ENCODE results near the gene MCM9. TPM values are rescaled to one million over a fixed set of nuclear protein-coding genes. Genes with fewer than 3 reads are reported as not detected.

Gene MCM9
- total RNA-seq, 1 donor from 2014 or later: 5.5 TPM

GRCh38 chr6:118895859-118896258, 39.1 kb downstream of the MCM9 start:
- Histone ChIP-seq H3K36me3 (peaks cover 8% of the 10 kb centered on the region), H3K27me3 (ENCODE audit: low read depth) (no peaks in the 10 kb centered on the region), H3K4me1 (peaks cover 89% of the 10 kb centered on the region), H3K27ac (replicated peaks) (peak overlapping the region; percentile 94), H3K9me3 (replicated peaks) (no peaks in the 10 kb centered on the region), H3K4me3 (peak overlapping the region; percentile 95)
- no peak for DNase-seq
- intact Hi-C loops (cut with micrococcal nuclease): no loop called here
- TF ChIP-seq, protein P1, sequence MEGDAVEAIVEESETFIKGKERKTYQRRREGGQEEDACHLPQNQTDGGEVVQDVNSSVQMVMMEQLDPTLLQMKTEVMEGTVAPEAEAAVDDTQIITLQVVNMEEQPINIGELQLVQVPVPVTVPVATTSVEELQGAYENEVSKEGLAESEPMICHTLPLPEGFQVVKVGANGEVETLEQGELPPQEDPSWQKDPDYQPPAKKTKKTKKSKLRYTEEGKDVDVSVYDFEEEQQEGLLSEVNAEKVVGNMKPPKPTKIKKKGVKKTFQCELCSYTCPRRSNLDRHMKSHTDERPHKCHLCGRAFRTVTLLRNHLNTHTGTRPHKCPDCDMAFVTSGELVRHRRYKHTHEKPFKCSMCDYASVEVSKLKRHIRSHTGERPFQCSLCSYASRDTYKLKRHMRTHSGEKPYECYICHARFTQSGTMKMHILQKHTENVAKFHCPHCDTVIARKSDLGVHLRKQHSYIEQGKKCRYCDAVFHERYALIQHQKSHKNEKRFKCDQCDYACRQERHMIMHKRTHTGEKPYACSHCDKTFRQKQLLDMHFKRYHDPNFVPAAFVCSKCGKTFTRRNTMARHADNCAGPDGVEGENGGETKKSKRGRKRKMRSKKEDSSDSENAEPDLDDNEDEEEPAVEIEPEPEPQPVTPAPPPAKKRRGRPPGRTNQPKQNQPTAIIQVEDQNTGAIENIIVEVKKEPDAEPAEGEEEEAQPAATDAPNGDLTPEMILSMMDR (IDR thresholded peaks at IDR 0.05; ENCODE audit: borderline replicate concordance): no peak

DNA sequence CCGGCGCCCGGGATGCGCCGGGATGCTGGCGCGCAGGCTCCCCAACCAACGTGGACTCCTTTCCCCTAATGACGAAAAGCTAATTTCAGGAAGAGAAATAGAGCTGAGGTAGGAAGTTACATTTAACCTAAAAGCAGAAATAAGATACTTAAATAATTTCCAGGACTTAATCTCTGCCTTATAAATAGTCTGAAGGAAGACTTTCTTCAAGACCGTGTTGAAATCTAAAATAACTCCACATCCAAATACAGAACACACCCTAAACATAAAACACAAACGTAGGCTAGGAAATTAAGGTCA, 39.7 kb downstream of the MCM9 start:
- H3K27me3 ChIP-seq (ENCODE audit: low read depth): no peaks in the 10 kb centered on the region
- H3K27ac ChIP-seq (replicated peaks): peak overlapping the region; percentile 94
- peaks cover 8% of the 10 kb centered on the region for H3K36me3 ChIP-seq
- H3K4me3 ChIP-seq: peak overlapping the region; percentile 95
- DNase-seq: no peak
- intact Hi-C loops (cut with micrococcal nuclease): no loop called here
- TF ChIP-seq, protein P1 (IDR thresholded peaks at IDR 0.05; ENCODE audit: borderline replicate concordance): no peak
- no peaks in the 10 kb centered on the region for H3K9me3 ChIP-seq (replicated peaks)
- H3K4me1 ChIP-seq: peaks cover 83% of the 10 kb centered on the region

GRCh38 chr6:118894425-118895260, 40.3 kb downstream of the MCM9 start:
- intact Hi-C loops (cut with micrococcal nuclease): no loop called here
- Histone ChIP-seq H3K36me3 (peaks cover 8% of the 10 kb centered on the region), H3K4me1 (peaks cover 77% of the 10 kb centered on the region), H3K9me3 (replicated peaks) (no peaks in the 10 kb centered on the region), H3K27me3 (ENCODE audit: low read depth) (no peaks in the 10 kb centered on the region), H3K27ac (replicated peaks) (peak overlapping the region; percentile 94), H3K4me3 (peak overlapping the region; percentile 95)
- peak; percentile 72 for DNase-seq
- TF ChIP-seq, protein P1 (IDR thresholded peaks at IDR 0.05; ENCODE audit: borderline replicate concordance): no peak

DNA sequence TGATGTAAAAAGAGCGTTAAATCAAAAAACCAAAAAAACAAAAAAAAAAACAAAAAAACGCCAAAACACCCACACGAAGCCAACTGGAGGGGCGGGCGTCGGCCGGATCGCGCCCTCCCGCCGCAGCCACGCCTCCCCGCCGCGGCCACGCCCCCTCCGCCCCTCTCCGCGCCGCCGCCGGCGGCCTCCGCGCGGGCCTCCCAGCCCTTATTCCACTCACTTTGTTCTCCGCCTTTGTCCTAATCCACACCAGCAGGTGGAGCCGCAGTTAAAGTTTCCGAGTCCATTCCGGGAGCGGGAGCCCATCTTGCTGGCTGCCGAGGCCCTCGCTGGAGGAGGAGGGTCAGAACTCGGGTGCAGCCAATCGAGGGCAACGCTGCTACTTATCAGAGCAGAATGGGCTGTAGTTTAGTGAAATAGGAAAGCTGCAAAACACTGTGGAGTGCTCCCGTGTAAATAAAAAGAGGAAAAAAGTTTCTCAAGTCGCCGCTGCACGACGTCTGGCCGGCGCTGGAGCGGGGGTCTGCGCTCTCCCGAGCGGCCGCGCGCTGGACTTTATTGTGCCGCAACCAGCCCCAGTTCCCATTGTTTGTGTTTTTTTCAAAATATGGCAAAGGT, 41.0 kb downstream of the MCM9 start, which contains the start of gene ASF1A:
TSS of gene ASF1A (plus strand) at position 346 of the 618 bp plus-strand sequence. CDS start at position 608, 262 bp downstream.
- TF ChIP-seq, protein P1 (IDR thresholded peaks at IDR 0.05; ENCODE audit: borderline replicate concordance): peak; percentile 66
- intact Hi-C loops (cut with micrococcal nuclease): no loop called here
- peak; percentile 96 for DNase-seq
- Histone ChIP-seq H3K27me3 (ENCODE audit: low read depth) (no peaks in the 10 kb centered on the region), H3K9me3 (replicated peaks) (no peaks in the 10 kb centered on the region), H3K27ac (replicated peaks) (peak within 1 kb of the TSS; percentile 94), H3K36me3 (peaks cover under 1% of the 10 kb centered on the region), H3K4me3 (peak within 1 kb of the TSS; percentile 95), H3K4me1 (peaks cover 70% of the 10 kb centered on the region)

GRCh38 chr6:118893064-118893806, 41.7 kb downstream of the MCM9 start:
- no peaks in the 10 kb centered on the region for H3K27me3 ChIP-seq (ENCODE audit: low read depth)
- H3K36me3 ChIP-seq: no peaks in the 10 kb centered on the region
- peaks cover 63% of the 10 kb centered on the region for H3K4me1 ChIP-seq
- no peak for DNase-seq
- no peaks in the 10 kb centered on the region for H3K9me3 ChIP-seq (replicated peaks)
- intact Hi-C loops (cut with micrococcal nuclease): no loop called here
- H3K27ac ChIP-seq (replicated peaks): peak overlapping the region; percentile 94
- TF ChIP-seq, protein P1 (IDR thresholded peaks at IDR 0.05; ENCODE audit: borderline replicate concordance): no peak
- H3K4me3 ChIP-seq: peak overlapping the region; percentile 95

Measured in left ventricle myocardium inferior (tissue), 1 donor.